ENCODE results near the gene CHRNA9.

Gene CHRNA9

DNA sequence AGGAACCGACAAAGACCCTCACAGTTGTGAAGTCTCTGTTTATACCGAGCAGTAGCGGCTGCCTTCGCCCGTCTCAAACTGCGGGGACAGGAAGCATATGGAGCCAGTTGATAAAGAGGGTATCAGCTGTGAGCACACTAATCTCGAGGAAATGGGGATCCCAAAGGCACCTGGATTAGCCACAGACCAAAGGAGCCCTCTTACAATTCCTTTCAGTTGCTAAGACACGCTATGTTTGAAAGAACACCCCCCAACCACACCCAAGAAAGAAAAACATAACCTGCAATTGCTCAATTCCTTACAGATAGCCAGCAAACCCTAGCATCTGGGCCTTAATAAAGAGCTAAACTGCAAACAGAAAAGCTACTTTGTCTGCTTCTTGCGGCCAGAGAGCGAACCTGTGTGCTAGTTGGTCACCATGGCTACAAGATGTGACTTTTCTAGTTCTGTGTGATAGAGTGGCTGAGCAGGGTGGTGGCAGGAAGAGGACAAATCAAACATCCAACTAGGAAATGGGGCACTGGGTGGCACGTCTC, 23.3 kb upstream of the CHRNA9 start:
- Histone ChIP-seq H3K27ac (ENCODE audit: low read length) (no peak overlapping the region), H3K4me3 (ENCODE audit: low read length) (no peak overlapping the region), H3K9me3 (ENCODE audit: insufficient read depth, low read depth, low read length) (no peaks in the 10 kb centered on the region), H3K4me1 (ENCODE audit: insufficient read depth, low read length) (peaks cover 31% of the 10 kb centered on the region; the same call in 1 of the 2 replicates), H3K9ac (ENCODE audit: low read depth, low read length) (no peak overlapping the region), H3K27me3 (ENCODE audit: insufficient read depth, low read length) (no peaks in the 10 kb centered on the region), H3K36me3 (ENCODE audit: insufficient read depth, low read depth, low read length) (no peaks in the 10 kb centered on the region)

GRCh38 chr4:40314951-40315350, 20.2 kb upstream of the CHRNA9 start:
- H3K27ac ChIP-seq (ENCODE audit: low read length): no peak overlapping the region
- H3K9me3 ChIP-seq (ENCODE audit: insufficient read depth, low read depth, low read length): no peaks in the 10 kb centered on the region
- H3K36me3 ChIP-seq (ENCODE audit: insufficient read depth, low read depth, low read length): no peaks in the 10 kb centered on the region
- H3K27me3 ChIP-seq (ENCODE audit: insufficient read depth, low read length): no peaks in the 10 kb centered on the region
- H3K9ac ChIP-seq (ENCODE audit: low read depth, low read length): no peak overlapping the region
- H3K4me3 ChIP-seq (ENCODE audit: low read length): no peak overlapping the region
- peaks cover 14% of the 10 kb centered on the region; the same call in 1 of the 2 replicates for H3K4me1 ChIP-seq (ENCODE audit: insufficient read depth, low read length)

GRCh38 chr4:40316333-40316781, 18.8 kb upstream of the CHRNA9 start:
- H3K4me1 ChIP-seq (ENCODE audit: insufficient read depth, low read length): peaks cover 14% of the 10 kb centered on the region; the same call in 1 of the 2 replicates
- H3K27me3 ChIP-seq (ENCODE audit: insufficient read depth, low read length): no peaks in the 10 kb centered on the region
- H3K9ac ChIP-seq (ENCODE audit: low read depth, low read length): peak overlapping the region; percentile 71; the same call in 1 of the 2 replicates
- peak overlapping the region; percentile 52; the same call in 1 of the 2 replicates for H3K4me3 ChIP-seq (ENCODE audit: low read length)
- no peak overlapping the region for H3K27ac ChIP-seq (ENCODE audit: low read length)
- no peaks in the 10 kb centered on the region for H3K36me3 ChIP-seq (ENCODE audit: insufficient read depth, low read depth, low read length)
- no peaks in the 10 kb centered on the region for H3K9me3 ChIP-seq (ENCODE audit: insufficient read depth, low read depth, low read length)

GRCh38 chr4:40316782-40317635, 18.1 kb upstream of the CHRNA9 start:
- H3K9ac ChIP-seq (ENCODE audit: low read depth, low read length): peak overlapping the region; percentile 71; the same call in 1 of the 2 replicates
- peak overlapping the region; percentile 53 for H3K27ac ChIP-seq (ENCODE audit: low read length)
- H3K4me3 ChIP-seq (ENCODE audit: low read length): peak overlapping the region; percentile 52
- H3K27me3 ChIP-seq (ENCODE audit: insufficient read depth, low read length): no peaks in the 10 kb centered on the region
- H3K4me1 ChIP-seq (ENCODE audit: insufficient read depth, low read length): peaks cover 14% of the 10 kb centered on the region
- H3K9me3 ChIP-seq (ENCODE audit: insufficient read depth, low read depth, low read length): no peaks in the 10 kb centered on the region
- H3K36me3 ChIP-seq (ENCODE audit: insufficient read depth, low read depth, low read length): no peaks in the 10 kb centered on the region

GRCh38 chr4:40317916-40318658, 17.0 kb upstream of the CHRNA9 start:
- Histone ChIP-seq H3K36me3 (ENCODE audit: insufficient read depth, low read depth, low read length) (no peaks in the 10 kb centered on the region), H3K27me3 (ENCODE audit: insufficient read depth, low read length) (no peaks in the 10 kb centered on the region), H3K9me3 (ENCODE audit: insufficient read depth, low read depth, low read length) (no peaks in the 10 kb centered on the region), H3K4me3 (ENCODE audit: low read length) (no peak overlapping the region), H3K27ac (ENCODE audit: low read length) (no peak overlapping the region), H3K9ac (ENCODE audit: low read depth, low read length) (no peak overlapping the region), H3K4me1 (ENCODE audit: insufficient read depth, low read length) (peaks cover 19% of the 10 kb centered on the region)

DNA sequence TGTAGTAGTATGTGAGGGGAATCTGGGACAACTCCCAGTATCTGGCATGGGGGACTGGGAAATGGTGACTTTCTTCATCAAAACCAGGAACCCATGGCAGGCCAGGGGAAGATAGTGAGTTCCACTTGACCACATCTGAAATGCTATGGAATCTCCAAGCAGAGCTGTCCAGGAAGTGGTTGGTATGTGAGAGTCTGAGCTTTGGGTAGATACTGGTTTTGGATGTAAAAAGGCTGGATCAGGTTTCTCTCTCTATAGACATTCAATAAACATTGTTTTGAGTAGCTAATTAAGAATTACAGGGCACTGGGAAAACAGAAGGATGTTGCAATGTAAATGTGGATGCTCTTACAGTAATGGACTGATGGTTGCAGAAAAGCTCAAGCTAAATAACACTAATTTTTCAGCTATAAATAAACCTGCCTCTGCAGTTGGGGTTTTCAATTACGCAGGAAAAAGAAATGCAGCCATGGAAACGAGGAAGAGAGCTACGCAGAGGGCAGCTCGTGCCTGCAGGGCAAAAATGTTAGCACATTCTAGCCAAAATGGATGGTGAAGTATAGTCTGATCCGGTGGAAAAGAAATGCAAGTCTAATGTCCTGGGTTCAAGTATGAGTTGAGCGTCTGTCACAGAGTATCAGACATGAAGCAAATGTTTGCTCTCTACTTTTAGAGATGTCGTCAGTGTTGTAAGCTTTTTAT, 13.4 kb upstream of the CHRNA9 start:
- H3K4me3 ChIP-seq (ENCODE audit: low read length): no peak overlapping the region
- peaks cover 14% of the 10 kb centered on the region for H3K4me1 ChIP-seq (ENCODE audit: insufficient read depth, low read length)
- H3K27me3 ChIP-seq (ENCODE audit: insufficient read depth, low read length): no peaks in the 10 kb centered on the region
- no peak overlapping the region for H3K27ac ChIP-seq (ENCODE audit: low read length)
- H3K36me3 ChIP-seq (ENCODE audit: insufficient read depth, low read depth, low read length): no peaks in the 10 kb centered on the region
- no peaks in the 10 kb centered on the region for H3K9me3 ChIP-seq (ENCODE audit: insufficient read depth, low read depth, low read length)
- no peak overlapping the region for H3K9ac ChIP-seq (ENCODE audit: low read depth, low read length)

DNA sequence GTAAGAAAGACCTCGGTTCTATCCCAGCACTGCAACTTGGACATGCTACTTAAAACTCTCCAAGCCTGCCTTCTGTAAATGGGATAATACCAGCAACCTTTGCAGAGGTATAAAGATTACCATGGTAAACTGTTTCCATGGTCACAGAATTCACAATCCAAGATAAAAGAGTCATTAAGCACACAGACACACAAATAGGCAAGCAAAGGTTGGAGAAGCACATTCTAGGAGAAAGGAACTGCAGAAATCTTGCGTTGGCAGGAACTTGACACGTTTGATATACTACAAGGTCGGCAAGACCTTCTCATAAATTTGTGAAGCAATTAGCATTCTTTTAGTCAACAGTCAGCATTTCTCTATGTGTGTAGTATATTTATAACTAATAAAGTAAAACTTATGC, 12.3 kb upstream of the CHRNA9 start:
- Histone ChIP-seq H3K4me3 (ENCODE audit: low read length) (no peak overlapping the region), H3K9me3 (ENCODE audit: insufficient read depth, low read depth, low read length) (no peaks in the 10 kb centered on the region), H3K27me3 (ENCODE audit: insufficient read depth, low read length) (no peaks in the 10 kb centered on the region), H3K9ac (ENCODE audit: low read depth, low read length) (no peak overlapping the region), H3K27ac (ENCODE audit: low read length) (no peak overlapping the region), H3K4me1 (ENCODE audit: insufficient read depth, low read length) (peaks cover 11% of the 10 kb centered on the region), H3K36me3 (ENCODE audit: insufficient read depth, low read depth, low read length) (no peaks in the 10 kb centered on the region)

GRCh38 chr4:40323866-40324265, 11.3 kb upstream of the CHRNA9 start:
- H3K4me1 ChIP-seq (ENCODE audit: insufficient read depth, low read length): peaks cover 11% of the 10 kb centered on the region
- H3K27ac ChIP-seq (ENCODE audit: low read length): no peak overlapping the region
- no peaks in the 10 kb centered on the region for H3K9me3 ChIP-seq (ENCODE audit: insufficient read depth, low read depth, low read length)
- H3K4me3 ChIP-seq (ENCODE audit: low read length): no peak overlapping the region
- no peaks in the 10 kb centered on the region for H3K36me3 ChIP-seq (ENCODE audit: insufficient read depth, low read depth, low read length)
- H3K27me3 ChIP-seq (ENCODE audit: insufficient read depth, low read length): no peaks in the 10 kb centered on the region
- H3K9ac ChIP-seq (ENCODE audit: low read depth, low read length): no peak overlapping the region

GRCh38 chr4:40325406-40326019, 9.6 kb upstream of the CHRNA9 start:
- Histone ChIP-seq H3K9me3 (ENCODE audit: insufficient read depth, low read depth, low read length) (no peaks in the 10 kb centered on the region), H3K27ac (ENCODE audit: low read length) (no peak overlapping the region), H3K4me3 (ENCODE audit: low read length) (no peak overlapping the region), H3K4me1 (ENCODE audit: insufficient read depth, low read length) (peaks cover 11% of the 10 kb centered on the region), H3K9ac (ENCODE audit: low read depth, low read length) (no peak overlapping the region), H3K27me3 (ENCODE audit: insufficient read depth, low read length) (no peaks in the 10 kb centered on the region), H3K36me3 (ENCODE audit: insufficient read depth, low read depth, low read length) (no peaks in the 10 kb centered on the region)

- Histone ChIP-seq H3K27ac (ENCODE audit: low read length) (no peak overlapping the region), H3K9me3 (ENCODE audit: insufficient read depth, low read depth, low read length) (no peaks in the 10 kb centered on the region)
These were observed 7.8 kb upstream of the CHRNA9 start for GRCh38 chr4:40327340-40327739.

DNA sequence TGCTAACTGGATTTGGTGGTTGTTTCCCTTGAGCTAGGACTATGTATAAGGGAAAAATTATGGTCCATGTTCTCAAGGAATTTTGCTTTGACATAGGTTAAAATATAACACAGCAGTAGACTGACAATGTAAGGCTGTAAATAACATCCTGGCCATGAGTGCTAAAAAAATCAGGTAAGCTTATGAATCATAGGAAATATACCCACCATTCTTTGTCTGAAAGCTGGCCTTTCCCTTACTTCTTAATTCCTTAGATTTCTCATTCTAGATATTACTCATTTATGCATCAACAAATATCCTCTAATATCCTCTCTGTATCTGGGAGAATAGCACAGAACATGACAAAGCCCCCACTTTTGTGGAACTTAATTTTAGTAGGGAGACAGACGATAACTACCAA, 6.8 kb upstream of the CHRNA9 start:
- Histone ChIP-seq H3K4me3 (ENCODE audit: low read length) (no peak overlapping the region), H3K4me1 (ENCODE audit: insufficient read depth, low read length) (peaks cover 3% of the 10 kb centered on the region; the same call in 1 of the 2 replicates), H3K36me3 (ENCODE audit: insufficient read depth, low read depth, low read length) (no peaks in the 10 kb centered on the region), H3K27me3 (ENCODE audit: insufficient read depth, low read length) (no peaks in the 10 kb centered on the region), H3K27ac (ENCODE audit: low read length) (no peak overlapping the region), H3K9me3 (ENCODE audit: insufficient read depth, low read depth, low read length) (no peaks in the 10 kb centered on the region), H3K9ac (ENCODE audit: low read depth, low read length) (no peak overlapping the region)

More at GRCh38 chr4:40327340-40327739, 7.8 kb upstream of the CHRNA9 start:
- peaks cover 5% of the 10 kb centered on the region; the same call in 1 of the 2 replicates for H3K4me1 ChIP-seq (ENCODE audit: insufficient read depth, low read length)
- H3K4me3 ChIP-seq (ENCODE audit: low read length): no peak overlapping the region
- H3K9ac ChIP-seq (ENCODE audit: low read depth, low read length): no peak overlapping the region
- H3K27me3 ChIP-seq (ENCODE audit: insufficient read depth, low read length): no peaks in the 10 kb centered on the region
- H3K36me3 ChIP-seq (ENCODE audit: insufficient read depth, low read depth, low read length): no peaks in the 10 kb centered on the region
